ENCODE measurements around the gene NRGN.
A peak's percentile ranks its signal among the peaks of the same experiment; 100 is the strongest.
"Not testable (repeated sequence)": the region's sequence is repeated elsewhere in the genome, so short reads cannot be mapped to it uniquely, and the experiment has no call there.

Gene NRGN

DNA sequence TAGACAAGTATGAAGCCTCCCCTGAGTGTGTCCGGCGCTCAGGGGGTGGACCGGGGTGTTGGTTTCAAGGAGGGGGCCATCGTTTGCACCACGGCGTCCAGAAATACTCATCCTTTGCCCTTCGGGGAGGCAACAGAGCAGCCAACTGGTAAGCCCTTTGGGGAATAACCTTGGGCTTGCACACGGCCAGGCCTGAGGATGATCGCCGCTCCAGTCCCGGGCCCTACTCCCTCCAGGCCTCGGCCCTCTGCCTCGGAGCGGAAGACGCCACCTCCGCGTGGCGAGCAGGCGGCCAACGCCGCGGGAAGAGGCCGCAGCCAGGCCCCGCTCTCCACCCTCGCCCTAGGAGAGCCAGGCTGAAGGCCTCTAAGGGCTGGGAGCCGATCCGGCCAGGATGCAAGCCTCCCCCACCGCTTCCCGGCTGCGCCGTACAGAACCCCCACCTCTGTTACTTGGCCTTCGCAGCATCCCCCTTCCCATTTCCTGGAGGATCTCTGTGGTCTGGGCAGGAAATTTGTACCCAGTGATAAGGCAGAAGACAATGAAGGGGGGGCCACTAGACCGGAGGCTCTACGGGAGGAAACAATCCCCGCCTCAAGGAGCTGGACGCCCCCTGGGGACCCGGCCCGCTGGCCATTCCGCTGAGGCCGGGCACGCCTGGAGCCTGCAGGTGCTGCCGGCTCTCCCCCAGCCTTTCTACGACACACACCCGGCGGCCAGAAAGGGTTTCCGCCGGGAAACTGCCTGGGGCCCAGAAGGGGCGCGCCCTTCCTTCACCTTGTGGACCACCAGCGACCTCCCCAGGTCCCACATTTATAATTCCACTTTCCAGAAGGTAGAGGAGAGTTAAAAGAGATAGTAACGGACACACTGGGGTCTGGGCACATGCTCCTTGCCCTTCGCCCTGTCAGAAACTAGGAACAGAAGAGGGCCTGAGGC is 19.8 kb downstream of the NRGN start:
- no peak for DNase-seq

DNA sequence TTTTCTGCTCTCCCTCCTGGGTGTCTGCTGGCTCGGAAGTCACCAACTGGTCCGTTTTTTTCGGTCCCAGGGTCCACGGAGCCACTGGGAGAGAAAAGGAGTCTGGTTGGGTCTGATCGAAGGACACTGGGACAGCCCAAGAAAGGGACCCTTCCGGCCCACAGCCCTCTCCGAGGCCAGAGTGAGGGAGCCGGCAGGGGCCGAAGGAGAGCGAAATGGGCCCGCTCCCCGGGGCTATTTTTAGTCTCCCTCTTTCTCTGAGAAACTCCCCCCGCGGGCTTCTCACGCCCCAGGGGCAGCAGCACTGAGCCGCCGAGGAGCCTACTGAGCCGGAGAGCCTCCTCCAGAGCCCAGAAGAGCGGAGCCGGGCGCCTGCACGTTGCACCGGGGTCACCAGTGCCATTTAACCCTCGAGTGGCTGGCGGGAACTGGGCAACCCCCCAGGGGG is 20.5 kb downstream of the NRGN start:
- DNase-seq, result no peak

DNA sequence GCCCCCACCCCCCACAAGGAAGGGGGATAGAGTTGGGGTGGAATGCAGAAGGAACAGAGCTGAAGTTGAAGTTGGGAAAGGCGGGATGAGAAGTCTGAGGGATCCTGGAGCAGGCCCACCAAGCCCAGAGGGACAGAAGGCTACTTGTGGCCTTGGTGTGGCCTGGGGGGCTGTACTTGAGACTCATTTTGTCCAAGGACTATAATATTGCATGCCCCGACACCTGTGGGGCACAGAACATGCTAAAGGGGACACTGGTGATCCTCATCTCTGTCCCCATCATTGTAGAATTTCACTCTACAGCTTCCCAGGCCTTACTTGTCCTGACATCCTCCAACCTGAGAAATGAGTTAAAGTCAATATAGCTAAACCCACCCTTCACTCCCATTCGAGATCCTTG is 21.1 kb downstream of the NRGN start:
- no peak for DNase-seq

DNA sequence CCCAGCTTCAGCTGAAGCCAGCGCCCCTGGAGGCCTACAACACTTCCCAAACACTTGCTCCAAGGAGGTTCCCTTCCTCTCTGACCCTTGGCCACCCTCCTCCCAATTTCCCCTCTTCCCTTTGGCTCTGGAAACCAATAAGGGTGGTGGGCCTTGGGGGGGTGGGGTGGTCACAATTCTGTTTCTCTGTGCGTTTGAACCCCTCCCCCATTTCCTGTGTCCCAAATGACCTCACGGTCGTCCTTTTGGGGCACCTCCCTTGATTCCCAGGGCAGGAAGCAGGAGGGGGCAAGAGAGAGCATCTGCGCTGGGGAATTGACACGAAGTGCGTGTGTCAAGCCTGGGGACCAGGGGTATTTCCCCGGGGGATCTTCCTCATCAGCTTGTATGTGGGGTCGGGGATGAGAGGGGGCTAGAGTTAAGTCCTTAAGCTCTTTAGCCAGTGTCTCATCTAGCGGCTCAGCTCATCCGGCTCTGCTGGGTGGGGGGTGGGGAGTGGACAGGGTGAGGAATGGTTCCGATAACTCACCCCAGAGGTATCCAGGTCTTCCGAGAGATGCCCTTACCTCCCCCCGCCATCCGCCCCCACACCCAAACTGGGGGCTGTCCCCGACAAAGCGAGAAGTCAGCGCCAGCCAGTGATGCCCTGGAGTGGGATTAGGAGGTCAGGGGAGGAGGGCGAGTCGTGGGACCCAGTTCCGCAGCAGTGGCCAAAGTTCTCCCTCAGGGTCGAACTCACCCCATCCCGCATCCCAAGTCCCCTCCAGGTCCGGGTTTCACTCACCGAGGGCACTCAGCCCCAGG is 21.8 kb downstream of the NRGN start:
- DNase-seq, result no peak

DNA sequence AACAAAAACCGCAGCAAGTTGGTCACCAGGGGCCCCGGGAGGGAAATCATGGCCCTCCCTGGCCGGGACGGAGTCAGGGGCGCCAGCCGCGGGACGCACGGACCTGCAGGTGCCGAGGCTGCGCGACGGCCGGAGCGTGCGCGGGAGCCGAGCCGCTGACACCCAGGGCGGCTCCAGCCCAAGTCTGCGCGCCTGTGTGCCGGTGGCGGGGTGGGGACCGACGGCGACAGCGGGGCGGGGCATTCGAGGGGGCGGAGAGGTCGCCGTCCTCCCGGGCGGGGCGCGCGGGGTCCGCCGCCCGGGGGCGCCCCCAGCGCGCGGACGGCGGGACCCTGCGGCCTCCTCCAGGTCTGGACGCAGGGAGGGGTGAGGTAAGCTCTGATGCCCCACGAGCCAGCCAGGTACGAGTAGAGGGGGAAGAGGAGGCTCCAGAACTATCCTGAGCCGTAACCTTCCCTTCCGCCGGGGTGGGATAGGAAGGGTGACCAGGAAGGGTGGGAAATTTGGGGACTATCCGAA is 22.4 kb downstream of the NRGN start, which contains the start of gene ESAM:
ESAM (minus strand) TSS at position 186 of the 519 bp plus-strand sequence; CDS start at position 50, 136 bp downstream.
- DNase-seq, result no peak

DNA sequence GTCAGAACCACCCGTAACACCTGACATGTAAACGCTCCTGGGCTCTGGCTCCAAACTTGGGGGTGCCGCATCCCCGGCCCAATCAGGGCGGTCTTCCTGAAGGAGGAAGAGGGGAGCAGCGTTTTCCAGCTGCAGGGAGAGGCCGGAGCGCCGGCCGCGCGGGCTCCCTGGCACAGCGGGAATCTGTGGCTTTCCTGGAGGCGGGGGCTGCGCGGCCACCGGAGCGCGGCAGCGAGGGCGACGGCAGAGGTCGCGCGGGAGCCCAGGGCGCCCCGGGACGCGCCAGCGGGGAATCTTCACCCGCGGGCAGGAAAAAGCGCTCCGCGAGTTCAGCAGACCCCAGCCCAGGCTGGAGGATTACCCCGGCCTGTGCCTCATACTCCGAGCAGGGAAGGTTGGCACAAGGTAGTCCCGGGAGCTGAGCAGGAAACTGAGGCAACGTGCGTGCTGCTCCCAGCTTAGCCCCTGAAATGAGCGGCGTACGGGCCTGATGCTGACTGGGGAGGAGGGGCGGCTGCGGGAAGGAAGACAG is 22.9 kb downstream of the NRGN start:
- DNase-seq, result no peak

DNA sequence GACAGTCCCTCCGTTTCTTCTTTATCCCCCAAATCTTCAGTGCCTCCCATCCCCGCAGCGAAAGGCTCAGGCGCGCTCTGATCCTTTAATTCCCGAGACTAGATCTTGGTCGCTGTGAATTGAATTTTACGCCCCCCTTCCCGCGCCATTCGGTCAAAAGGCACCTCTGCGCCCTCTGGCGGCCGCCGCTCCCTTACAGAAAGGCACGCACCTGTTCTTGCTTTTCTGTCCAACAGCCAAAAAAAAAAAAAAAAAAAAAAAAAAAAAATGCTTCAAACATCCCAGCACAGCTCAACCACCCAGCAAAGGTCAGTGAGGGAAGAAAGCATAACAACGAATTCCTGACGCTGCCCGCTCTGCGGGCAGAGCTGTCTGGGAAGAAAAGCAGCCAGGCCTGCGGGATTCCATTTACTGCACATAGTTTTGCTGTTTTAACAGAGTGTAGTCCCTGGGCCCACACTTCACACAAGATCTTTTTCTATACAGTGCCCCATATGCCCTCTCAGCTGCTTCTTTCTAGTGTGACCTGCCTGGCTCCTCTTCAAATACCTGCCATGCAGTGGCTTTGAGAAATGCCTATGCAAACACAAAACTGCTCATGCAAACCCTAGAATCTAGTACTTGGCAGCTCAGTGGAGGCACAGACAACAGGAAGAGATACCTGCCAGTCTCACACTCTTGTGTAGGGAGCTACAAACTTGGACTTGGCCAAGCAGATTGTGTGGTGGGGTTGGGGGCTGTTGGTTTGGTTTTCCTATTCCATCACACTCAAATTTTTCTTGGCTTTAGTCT is 23.6 kb downstream of the NRGN start:
- peak in 1 of 2 experiments; percentile 20 for DNase-seq

DNA sequence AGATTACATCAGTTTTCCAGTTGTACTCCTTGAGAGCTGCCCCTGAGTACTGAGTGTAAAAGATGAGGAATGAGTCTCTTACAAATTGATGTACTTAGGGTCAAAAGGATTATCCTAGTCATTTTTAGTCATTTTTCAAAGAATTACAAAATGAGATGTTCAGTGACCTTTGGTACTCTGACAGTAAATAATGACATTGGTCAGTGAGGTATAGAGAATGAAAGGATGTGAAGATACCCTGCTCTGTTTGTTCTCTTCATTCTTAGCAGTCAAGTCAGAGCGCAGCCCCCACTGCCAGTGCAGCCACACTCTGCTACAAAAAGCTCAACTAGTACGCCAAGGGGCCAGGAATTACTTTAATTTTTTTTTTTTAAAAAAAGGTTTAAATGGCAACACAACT is 26.4 kb downstream of the NRGN start:
- no peak for DNase-seq

DNA sequence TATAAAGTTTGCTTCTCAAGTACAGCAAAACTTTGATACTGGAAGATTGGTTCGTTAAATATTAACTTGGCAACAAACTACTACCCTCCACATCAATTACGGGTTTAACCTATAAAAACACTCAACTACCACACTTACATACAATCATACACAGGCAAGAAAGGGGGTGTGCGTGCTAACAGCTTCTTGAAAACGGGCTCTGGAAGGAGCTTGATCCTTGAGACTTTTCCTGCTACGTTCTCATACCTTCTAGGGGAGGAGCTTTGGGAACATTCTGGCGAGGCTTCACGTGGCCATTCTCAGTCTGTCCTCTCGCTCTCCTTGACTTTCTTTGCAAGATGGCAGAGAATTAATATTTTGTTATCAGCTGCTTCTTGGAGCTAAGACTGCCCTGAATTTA is 29.2 kb downstream of the NRGN start:
- DNase-seq, result no peak

DNA sequence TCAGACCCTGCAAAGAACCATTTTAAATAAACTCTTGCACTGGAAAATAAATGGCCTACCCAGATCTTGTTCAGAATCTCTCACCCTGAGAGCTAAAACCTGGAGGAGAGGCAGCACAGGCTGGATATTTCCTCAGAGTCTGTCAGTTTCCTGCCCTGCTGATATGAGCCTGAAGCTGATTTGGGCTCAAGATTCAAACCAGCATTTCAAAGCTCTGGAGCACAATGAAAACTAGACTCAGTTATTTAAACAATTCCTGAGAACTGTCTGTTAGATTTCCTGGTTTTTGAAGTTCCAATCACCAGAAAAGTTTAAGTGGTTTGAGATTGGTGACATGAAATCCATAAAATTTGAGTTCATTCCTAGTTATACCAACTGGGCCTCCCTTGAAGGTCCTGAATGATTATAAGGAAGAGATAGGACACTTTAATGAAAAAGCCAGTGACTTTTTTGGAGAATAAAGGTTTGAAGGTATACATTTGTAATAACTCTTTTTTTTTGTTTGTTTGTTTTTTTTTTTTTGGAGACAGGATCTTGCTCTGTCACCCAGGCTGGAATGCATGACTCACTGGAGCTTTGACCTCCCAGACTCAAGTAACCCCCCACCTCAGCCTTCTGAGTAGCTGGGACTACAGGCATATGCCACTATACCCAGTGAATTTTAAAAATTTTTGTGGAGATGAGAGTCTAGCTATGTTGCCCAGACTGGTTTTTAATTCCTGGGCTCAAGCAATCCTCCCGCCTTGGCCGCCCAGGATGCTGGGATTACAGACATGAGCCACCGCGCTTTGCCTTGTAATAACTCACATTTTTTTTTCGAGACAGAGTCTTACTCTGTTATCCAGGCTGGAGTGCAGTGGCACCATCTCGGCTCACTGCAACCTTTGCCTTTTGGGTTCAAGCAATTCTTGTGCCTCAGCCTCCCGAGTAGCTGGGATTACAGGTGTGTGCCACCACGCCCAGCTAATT is 30.3 kb downstream of the NRGN start:
- DNase-seq, result no peak

DNA sequence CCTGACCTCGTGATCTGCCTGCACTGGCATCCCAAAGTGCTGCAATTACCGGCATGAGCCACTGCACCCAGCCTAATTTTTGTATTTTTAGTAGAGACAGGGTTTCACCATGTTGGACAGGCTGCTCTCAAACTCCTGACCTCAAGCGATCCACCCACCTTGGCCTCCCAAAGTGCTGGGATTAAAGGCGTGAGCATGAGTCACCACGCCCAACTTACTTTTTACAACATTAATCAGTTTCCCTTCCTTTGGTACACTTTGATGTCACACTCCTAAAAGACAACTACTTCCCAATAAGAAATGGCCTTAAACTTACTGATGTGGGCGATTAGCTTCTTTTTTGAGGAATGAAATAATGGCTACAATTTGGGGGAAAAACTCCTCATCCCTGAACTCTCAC is 31.2 kb downstream of the NRGN start:
- DNase-seq, result not testable (repeated sequence)

DNA sequence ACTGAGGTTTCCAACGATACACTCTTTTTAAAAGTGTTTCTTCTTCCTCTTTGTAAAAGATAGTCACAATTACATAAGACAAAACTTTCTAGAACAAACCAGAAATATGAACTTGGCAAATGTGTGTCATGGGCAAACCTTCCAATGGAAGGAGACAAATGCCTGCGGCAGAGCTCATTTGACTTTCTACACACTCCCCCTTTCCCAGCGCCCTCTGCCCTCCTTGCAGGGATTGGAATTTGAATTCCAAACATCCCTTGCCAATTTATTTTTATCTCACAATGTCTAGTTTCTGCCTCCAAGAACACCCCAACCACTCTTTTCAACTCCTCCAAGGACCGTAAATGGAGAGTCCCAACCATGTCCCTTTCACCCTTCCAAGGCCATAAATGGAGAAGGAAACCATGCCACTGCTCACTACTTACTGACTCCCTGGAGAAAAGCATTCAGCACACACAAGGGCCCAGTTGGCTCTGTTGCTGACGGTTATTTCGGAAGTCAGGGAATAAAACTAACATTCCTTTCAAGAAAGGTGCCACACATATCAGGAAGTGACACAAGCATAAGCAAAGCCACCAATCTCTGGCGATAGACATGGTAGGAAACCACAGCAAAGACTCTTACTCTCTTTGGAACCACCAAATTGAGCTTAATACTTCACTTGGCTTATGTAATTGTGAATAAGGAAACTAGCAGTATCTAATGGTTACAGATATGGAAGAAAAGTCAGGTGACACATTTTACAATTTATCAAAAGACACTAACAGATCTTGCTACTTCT is 37.3 kb downstream of the NRGN start:
- no peak for DNase-seq

DNA sequence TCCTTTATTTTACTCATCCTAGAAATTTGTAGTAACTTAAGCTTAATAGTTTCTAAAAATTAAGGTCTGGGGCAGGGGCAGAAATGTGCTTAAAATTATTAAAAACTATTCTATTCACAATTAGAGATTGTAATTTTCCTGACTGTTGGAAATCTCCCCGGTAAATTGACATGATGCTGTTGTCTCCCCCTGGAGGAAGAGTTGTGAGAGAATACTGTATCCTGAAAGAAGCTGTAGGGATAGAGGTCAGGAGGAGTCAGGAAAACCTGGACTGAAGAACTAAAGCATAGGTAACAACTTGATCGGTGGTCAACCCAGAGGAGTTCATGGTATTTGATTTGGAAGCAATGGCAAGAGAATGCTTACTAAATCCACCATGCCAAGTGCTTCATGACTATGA is 38.5 kb downstream of the NRGN start:
- no peak for DNase-seq

DNA sequence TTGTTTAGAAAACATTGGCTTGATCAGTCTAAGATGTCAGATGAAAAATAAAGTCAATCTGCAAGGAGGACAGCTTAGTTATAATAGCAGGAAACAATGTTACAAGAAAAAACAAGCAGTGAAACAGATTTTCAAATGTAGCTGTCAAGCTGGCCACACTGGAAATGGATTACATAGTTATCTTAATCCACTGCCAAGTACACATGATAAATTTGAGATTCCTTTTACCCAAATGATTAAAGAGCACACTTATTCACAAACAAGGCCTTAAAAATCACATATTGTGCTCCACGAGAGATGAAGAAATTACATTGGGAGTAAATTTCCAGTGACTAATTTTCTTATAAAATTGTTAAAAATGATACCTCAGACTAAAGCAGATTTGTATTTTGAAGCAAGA is 39.8 kb downstream of the NRGN start:
- no peak for DNase-seq

DNA sequence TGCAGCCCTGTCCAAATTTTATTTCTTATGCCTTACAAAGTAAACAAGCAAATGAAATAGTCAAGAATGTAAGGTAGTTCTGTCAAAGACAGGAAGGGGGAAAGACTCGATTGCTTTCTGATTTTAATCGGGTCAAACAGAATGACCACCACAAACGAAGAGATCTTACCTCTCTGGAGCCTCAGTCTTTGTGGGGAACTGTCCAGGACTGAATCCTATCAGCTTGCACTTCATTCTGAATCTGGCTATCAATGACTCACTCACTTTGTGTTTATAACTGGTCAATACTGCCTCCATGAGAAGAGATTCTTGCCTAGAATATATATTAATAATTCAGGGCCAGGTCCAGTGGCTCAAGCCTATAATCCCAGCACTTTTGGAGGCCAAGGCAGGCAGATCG is 43.3 kb downstream of the NRGN start:
- DNase-seq, result no peak

DNA sequence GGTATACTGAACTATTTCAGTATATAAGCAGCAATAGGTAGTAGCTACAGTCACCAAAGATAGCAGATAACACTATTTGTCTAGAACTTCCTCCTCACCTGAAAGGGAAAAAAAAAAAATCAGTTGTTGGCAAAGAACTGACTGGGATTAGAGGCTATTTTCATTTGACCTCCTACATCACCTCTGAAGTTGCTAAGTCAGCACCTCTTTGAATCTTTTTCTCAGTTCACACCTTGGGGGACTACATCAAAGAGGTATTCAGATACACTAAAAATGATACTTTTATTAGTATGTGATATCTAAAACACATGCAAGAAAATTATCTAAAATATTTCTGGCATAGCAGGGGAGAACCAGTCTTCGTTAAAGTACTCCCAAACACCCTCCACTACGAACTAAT is 44.3 kb downstream of the NRGN start:
- DNase-seq, result no peak

DNA sequence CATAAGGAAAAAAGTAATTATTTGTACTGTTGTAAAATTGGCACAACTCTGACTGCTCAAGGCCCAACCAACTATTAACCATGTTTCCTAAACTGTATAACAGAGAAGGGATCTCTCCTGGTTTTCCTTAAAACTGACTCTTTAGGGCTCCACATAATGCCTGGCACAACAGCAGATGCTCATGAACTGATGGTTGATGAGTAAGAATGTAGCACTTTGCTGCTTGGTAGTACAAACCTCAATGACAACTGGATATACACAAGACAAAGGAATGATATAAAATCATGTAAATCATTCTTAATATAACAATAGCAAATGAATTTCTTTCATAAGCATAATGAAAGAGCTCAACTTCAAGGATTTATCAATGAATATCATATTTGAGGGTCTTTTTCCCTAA is 48.8 kb downstream of the NRGN start:
- DNase-seq, result no peak

DNA sequence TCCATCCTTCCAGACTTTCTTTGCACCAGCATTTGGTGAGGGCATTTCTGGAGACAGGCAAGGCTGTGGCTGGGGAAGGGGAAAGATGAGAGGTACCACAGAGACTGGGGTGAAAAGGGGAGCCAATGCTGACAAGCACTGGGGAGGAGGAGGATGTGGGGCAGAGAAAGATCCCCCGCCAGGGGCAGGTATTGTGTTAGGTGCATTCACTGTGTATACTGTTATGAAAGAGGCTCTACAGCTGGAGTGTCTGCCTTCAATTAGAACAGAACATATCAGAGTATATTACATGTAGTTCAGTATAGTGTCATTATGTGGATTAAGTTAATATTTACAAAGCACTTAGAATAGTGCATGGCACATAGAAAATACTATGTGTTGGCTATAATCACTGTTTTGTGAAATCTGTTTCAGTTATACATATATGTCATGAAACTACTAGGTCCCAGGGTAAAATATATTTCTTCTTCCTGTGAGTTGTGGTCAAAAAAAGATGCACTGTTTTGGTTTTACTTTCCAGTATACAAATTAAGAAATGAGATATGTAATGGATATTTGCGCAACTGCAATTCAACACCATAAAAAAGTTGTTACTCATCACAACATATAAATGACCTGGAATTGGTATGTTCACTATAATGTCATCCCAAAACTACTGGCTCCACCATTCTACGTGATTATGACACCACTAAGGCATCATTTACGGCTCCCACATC is 52.0 kb downstream of the NRGN start:
- no peak for DNase-seq

DNA sequence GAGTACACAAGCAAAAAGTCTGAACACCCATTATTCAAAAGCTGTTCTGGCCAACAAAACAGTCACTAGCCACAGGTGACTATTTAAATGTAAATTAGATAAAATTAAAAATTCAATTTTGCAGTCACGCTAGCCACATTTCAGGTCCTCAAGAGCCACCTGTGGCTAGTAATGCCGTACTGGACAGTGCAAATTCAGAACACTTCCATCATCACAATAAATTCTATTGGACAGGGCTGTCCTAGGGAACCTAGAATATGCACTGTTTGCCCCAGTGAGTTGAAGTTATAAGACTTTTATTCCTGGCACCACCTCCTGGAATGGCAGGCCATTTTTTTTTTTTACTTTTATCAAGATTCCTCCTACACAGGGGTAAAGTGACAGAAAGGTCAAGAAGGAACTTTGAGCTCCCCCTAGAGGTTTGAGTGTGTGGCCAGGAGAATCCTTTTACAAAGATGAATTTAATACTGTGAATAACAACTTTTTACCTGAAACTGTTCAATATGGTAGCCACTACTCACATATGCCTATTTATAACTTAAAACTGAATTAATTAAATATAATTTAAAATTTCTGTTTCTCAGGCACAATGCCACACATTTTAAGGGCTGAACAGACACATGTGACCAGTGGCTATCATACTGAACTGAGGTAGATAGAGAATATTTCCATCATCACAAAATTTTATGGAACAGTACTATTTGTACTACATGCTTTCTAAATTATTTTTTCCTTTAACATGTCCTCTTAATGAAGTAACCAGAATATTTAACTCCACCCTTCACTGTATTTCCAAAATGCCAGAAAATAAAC is 53.9 kb downstream of the NRGN start:
- DNase-seq, result no peak

Data from NCI-H187 (cell line).